Kidney capillary endothelial cell (primary cell): ENCODE data around the gene KCNS1.
"Not testable (repeated sequence)": the region's sequence is repeated elsewhere in the genome, so short reads cannot be mapped to it uniquely, and the experiment has no call there.

ENCODE experiments used
- DNase-seq: peaks from one replicate; pipeline ENCODE4 v3.0.0-alpha.2; 2018; ENCODE audit warnings: low spot score

The KCNS1 gene

GRCh38 chr20:45073221-45073620, 27.7 kb downstream of the KCNS1 start:
- DNase-seq, result no peak

GRCh38 chr20:45072066-45072465, 28.9 kb downstream of the KCNS1 start:
- no peak for DNase-seq

- no peak for DNase-seq
Observed at GRCh38 chr20:45070932-45071632, 29.8 kb downstream of the KCNS1 start.

- DNase-seq, result no peak
Observed at GRCh38 chr20:45069261-45069660, 31.7 kb downstream of the KCNS1 start.

- DNase-seq, result no peak
Observed at GRCh38 chr20:45067558-45067957, 33.4 kb downstream of the KCNS1 start.

- DNase-seq, result no peak
Observed at GRCh38 chr20:45067087-45067486, 33.8 kb downstream of the KCNS1 start.

- DNase-seq, result no peak
Observed at GRCh38 chr20:45066372-45066771, 34.6 kb downstream of the KCNS1 start.

- DNase-seq, result no peak
Observed at GRCh38 chr20:45064812-45065211, 36.1 kb downstream of the KCNS1 start.

- not testable (repeated sequence) for DNase-seq
Observed at GRCh38 chr20:45063107-45063506, 37.8 kb downstream of the KCNS1 start.

- DNase-seq, result peak; percentile 64
Observed at GRCh38 chr20:45061244-45061643, 39.7 kb downstream of the KCNS1 start.

GRCh38 chr20:45060294-45060693, 40.6 kb downstream of the KCNS1 start:
- no peak for DNase-seq

- DNase-seq, result peak; percentile 34
Observed at GRCh38 chr20:45059022-45059728, 41.8 kb downstream of the KCNS1 start.

GRCh38 chr20:45058168-45058850, 42.6 kb downstream of the KCNS1 start:
- DNase-seq, result no peak

- DNase-seq, result no peak
Observed at GRCh38 chr20:45056473-45057173, 44.3 kb downstream of the KCNS1 start.

- DNase-seq, result no peak
Observed at GRCh38 chr20:45055056-45055455, 45.9 kb downstream of the KCNS1 start.

- DNase-seq, result no peak
Observed at GRCh38 chr20:45053430-45054351, 47.2 kb downstream of the KCNS1 start.

- no peak for DNase-seq
Observed at GRCh38 chr20:45052698-45053429, 48.1 kb downstream of the KCNS1 start.

- DNase-seq, result no peak
Observed at GRCh38 chr20:45051204-45052060, 49.5 kb downstream of the KCNS1 start.

- no peak for DNase-seq
Observed at GRCh38 chr20:45049904-45050471, 50.9 kb downstream of the KCNS1 start.
